UCSD-AML1 (cell line): ENCODE results near the gene TGM4.

Source experiments
- DNase-seq: peaks from one replicate; lab custom pipeline; 2025; ENCODE audit not compliant: unreplicated experiment; lab: John Stamatoyannopoulos, UW

TGM4 gene

DNA sequence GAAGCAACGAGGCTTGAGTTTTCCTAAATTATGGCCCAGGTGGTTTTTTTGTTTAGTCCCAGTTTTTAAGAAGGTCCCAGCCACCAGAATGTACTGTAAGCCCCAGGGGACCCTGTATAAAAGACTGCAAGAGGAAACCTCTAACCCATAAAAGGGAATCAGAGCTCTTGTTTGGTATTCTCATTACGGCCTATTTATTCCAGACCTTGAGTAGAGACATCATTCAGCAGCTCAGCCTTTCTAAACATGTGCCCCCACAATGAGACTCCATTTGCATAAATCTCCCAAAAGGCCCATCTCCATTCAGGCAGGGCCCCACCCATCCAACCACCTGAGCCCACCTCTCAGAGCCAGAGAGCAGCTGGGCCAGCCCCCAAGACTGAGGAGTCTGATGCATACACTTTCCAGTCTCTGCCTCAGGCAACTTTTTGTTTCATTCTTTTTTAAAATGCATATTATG lies 75.9 kb downstream of the TGM4 start:
- DNase-seq = no peak

DNA sequence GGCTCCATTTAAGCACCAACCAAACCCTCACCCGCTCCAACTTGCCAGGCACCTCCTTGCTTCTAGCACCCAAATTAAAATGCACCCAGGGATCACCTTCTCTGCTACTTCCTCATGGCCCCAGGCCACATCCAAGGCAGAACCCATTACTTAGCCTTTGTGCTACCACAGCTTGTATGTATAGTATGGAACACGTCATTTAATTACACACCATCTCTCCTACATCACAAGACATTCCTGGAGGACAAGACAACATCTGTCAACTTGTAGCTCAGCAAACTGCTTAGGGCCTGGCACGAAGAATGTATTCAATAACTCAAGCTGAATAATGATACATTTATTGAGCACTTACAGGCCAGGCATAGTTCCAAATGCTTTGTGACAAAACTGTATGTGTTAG lies 78.3 kb downstream of the TGM4 start:
- no peak for DNase-seq

DNA sequence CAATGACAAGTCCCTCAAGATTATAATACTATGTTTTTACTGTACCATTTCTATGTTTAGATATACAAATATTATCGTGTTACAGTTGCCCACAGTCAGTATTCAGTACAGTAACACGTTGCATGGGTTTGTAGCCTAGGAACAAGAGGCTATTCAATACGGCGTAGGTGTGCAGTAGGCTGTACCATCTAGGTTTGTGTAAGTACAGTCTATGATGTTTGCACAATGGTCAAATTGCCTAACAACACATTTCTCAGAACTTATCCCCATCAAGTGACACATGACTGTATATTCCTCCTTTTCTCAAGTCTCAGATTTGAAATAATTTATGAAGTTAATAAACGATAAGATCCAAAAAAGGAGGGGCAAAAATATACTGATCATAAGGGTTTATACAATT lies 79.9 kb downstream of the TGM4 start:
- no peak for DNase-seq

DNA sequence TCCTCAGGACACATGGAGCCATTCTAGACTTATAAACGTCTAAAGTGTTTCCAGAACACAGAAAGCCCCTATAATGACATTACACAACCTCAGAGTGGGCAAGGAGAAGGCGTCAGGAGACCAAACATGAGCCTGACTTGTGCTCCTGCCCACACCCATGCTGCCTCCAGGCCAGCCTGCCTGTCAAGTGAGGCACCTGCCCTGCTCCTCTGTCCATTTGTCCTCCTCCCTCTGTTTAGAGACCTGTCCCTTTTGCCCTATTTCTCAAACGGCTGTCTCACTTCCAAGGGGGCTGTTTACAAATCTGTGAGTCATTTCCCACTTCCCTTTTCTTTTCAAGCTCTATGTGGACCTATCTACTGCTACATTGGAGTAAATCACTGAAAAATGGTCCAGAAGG lies 80.6 kb downstream of the TGM4 start:
- DNase-seq = no peak

DNA sequence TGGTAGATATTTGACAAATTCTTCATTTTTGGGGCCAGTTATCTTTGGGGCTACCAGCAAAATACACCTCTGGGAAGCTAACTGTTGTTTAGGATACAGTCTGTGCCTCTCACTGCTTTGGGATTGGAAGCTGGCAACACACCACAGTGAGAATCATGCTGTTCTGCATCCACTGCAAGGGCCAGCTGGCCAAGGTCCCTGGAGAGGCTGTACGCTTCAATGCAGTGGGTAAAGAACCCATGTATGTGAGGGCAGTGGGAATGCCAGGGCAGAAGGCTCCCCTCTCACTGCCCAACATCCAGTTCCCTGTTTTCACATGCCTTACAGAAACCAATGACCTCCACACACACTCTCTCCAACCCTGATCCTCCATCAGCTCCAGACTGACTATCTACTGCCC lies 81.5 kb downstream of the TGM4 start:
- no peak for DNase-seq

DNA sequence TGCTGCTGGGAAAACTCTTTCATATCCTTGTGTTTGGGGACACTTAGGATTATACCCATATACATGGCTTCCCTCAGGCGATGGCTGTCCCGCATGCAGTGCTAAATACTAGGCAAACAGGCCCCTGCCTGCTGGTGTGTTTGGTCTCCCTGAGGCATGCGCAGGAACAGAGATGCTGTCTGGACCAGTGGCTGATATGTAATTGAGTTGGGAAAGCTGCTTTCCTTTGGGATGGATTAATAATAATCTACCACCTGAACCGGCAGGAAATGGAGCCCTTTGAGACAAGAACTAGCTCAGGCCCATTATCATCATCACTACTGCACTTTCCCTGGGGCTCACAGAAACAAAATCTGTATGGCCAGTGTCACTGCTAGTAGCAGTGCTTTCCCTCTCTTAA lies 83.6 kb downstream of the TGM4 start:
- no peak for DNase-seq

DNA sequence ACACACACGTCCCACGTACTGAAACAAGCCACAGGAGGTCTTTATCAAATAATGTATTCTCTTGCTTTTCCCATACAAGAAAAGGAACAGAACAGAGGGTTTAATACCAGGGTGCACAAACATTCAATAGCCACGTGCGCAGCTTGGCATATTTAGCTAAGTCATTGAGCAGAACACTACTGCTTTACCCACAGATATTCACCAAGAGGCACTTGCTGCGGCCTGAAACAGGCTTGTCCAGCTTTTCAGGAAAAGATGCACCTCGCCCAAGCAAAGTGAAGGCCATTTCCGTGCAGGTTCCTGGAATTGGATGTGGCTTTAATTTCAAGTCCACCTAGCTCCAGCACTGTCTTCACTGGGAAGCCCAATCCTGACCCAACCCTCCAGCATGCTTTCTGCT lies 84.0 kb downstream of the TGM4 start:
- DNase-seq = no peak

DNA sequence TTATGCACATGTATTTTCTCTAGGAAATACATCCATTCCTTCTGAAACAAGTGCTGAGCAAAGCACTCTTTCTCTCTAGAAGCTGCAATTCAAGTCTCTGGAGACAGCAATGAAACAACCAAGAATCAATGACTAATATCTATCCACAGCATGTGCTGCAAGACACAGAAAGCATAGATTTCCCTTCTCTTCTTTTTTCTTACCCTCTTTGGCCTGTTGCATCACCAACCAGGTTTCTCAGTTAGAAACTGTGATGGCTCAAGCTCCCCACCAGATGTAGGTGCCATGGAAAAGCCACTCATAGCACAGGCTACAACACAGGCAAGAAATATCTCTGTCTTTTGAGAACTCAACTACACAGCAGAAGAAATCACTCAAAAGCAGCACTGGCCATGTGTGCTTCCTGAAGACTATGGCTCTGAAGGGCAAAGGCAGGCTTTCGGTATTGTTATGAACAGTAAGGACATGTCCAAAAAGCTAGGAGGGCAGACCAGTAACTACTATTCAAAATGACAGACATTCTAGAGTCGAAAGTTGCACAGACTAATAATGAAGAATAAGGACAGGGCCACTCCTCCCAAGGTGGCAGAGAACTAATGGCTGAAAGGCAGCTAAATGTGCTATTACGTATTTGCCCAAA lies 86.1 kb downstream of the TGM4 start:
- DNase-seq = no peak

DNA sequence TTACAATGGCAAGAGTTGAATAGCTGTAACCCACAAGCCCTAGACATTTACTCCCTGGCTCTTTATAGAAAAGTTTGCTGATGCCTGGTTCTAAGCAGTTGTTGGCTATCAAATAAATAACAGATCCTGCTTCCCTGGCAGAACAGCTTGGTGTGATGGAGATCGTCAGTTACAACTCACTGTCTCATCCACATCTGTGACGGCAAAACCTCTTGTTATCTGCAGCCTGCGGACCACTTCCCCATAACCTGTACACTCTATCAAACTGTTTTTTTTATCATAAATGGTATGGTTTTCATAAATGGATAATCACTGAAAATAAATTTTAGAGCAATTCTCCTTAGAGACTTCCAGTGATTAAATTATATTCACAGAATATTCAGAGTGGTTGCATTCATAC lies 87.5 kb downstream of the TGM4 start:
- no peak for DNase-seq

DNA sequence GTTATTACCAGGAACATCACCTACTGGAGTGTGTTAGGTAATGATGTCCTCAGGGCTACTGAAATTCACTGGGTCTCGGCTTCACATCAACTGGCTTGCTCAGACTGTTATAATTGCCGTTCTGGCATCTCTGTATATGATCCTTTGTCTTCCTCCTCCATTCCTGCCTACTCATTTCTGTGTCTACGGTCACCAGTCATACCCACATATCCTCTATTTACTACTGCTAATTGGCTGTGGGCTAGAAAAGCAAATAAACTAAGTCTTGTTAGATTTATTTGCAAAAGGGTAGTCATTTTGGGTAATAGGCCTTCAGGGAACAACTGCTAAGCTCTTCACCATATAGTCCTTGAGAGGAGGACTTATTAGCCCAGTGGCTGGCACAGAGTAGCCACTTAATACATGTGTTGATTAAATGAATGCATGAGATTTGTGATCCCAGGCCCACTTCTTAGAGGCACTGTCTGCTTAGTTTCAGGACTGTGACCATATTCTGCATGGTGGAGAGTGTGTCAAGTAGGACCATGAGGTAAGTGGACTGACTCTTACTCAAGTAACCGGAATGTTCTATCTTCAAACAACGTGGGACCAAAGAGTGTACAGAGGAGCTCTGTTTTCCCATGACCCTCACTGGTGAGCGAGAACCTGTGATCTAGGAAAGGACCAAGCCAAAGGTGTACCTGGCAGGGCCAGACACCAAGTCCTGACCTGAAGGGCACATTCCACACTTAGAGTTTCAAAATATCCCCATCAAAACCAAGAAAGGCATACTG lies 88.4 kb downstream of the TGM4 start:
- no peak for DNase-seq

DNA sequence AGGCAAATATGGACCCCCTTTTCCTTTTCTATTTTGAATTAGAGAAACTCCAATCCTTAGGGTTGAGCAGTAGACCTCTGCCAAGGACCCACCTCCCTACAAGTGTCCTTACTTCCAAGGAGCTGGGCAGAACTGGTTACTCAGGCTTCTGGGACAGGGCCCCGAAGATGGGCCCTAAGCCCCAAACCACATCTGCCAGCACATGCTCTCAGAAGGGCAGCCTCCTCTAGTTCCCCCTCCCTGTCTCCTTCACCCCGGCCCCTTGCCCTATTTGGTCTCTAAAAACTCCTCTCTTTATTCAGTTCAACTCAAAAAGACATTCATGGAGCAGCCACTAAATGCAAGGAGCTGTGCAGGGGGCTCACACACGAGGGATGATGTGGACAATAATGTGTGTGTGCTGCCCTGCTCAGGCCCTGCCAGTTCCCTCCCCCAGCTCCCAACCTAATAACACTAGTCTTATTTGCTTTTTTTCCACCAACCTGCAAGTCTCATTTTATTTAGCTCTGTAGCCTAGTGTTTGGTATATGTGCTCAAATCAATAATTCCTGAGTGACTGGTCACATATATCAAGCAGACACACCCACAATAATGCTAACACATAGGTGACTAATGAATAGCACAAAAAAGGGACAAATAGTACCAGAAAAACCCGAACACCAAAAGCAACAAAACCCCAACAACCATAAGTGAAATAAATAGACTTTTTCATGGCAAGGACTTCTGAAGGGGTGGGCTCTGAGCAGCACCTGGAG lies 89.3 kb downstream of the TGM4 start:
- no peak for DNase-seq
